ENCODE results near the gene RIC8B. TPM values are rescaled to one million over a fixed set of nuclear protein-coding genes. Genes with fewer than 3 reads are reported as not detected.

RIC8B gene
- polyA plus RNA-seq, 2 donors, result 1.2 to 1.5 TPM

DNA sequence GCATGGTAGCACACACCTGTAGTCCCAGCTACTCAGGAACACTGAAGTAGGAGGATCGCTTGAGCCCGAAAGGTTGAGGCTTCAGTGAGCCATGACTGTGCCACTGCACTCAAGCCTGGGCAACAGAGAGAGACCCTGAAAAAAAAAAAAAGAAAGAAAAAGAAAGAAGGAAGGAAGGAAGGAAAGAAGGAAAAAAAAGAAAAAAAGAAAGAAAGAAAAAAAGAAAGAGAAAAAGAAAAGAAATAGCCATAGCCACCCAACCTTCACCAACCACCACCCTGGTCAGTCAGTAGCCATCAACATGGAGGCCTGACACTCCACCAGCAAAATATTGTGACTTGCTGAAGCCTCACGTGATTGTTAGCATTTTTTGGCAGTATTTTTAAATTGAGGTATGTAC is 159.8 kb downstream of the RIC8B start:
- no peak overlapping the region for H3K4me3 ChIP-seq (ENCODE audit: low read depth in 1 of 2, low read length in 2 of 2)
- H3K9me3 ChIP-seq (ENCODE audit: control insufficient read depth in 2 of 2, insufficient read depth in 1 of 2, low read depth in 1 of 2, low read length in 1 of 2), result no peaks in the 10 kb centered on the region
- H3K27me3 ChIP-seq (ENCODE audit: control insufficient read depth in 1 of 2, insufficient read depth in 2 of 2, low read length in 2 of 2), result peaks cover 0 to 2% of the 10 kb centered on the region in 2 donors
- H3K27ac ChIP-seq (ENCODE audit: low read depth in 2 of 2, low read length in 1 of 2), result no peak overlapping the region
- no peaks in the 10 kb centered on the region for H3K36me3 ChIP-seq (ENCODE audit: control insufficient read depth in 2 of 2, insufficient read depth in 2 of 2, low read length in 1 of 2)
- no peaks in the 10 kb centered on the region for H3K4me1 ChIP-seq (ENCODE audit: control insufficient read depth in 2 of 2, insufficient read depth in 2 of 2, low read length in 1 of 2)
- WGBS, 2 donors, result 83 to 87% methylated on average over 3 of the region's 3 CpGs

Other genes starting within 250 kb of the RIC8B start
- not detected for gene RFX4, start 191.7 kb upstream of the RIC8B start, polyA plus RNA-seq
- 1 to 10 TPM; 2.8 to 4.4 TPM for gene TMEM263, start 181.2 kb downstream of the RIC8B start, polyA plus RNA-seq
- 10 to 100 TPM in 1 of 2 donors, 1 to 10 TPM in 1; 5.8 to 15.0 TPM for gene MTERF2, start 212.5 kb downstream of the RIC8B start, polyA plus RNA-seq